ENCODE data around the gene FHOD1. TPM values are rescaled to one million over a fixed set of nuclear protein-coding genes. Genes with fewer than 3 reads are reported as not detected.

FHOD1 gene
- total and polyA plus RNA-seq, 2 of the 13 experiments (the other 11 are each of a cell fraction or from before 2014, with no cell fraction given): 20.0 to 20.8 TPM

DNA sequence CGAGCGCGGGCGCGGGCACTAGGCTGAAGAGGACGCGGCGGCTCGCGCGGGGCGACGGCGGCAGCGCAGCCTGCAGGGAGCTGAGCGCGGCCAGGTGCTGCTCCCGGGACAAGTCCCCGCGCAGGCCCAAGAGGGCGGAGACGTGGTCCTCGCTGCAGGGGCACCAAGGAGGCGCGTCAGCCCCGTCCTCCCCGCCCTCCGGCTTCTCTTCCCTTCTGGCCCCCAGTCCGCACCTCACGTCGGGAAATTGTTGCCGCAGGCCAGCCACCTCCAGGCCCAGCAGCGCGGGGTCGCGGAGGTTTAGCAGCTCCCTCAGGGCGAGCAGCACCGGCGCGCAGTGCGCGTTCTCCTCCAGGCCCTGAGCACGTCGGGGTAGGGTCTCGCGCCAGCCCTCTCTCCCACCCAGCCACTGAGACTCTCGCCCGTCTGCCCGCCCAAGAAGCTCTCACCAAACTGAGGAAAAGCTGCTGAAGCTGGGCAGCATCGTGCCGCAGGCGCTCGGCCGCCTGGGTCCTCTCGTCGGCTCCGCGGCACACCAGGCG lies 62.8 kb downstream of the FHOD1 start:
- 45% methylated on average over 20 of the region's 59 CpGs for WGBS (ENCODE audit: low lambda C conversion rate)
- Histone ChIP-seq H3K27me3 (ENCODE audit: control insufficient read depth in 1 of 2, insufficient read depth in 2 of 2, low read length in 2 of 2) (peaks cover 6 to 7% of the 10 kb centered on the region in 2 experiments; a peak in 2 of 5 replicates), H3K4me3 (replicated peaks in 1 of 3; ENCODE audit: insufficient read depth in 1 of 3, low read depth in 2 of 3, low read length in 3 of 3) (peak overlapping the region; percentile 72 to 98 (median 82)), H3K9me3 (ENCODE audit: low read length) (no peaks in the 10 kb centered on the region), H3K4me1 (ENCODE audit: insufficient read depth, low read length) (peaks cover 43% of the 10 kb centered on the region), H3K9ac (ENCODE audit: insufficient read depth, low read depth, low read length) (peak overlapping the region; percentile 93), H4K20me1 (ENCODE audit: insufficient read depth, low read length) (no peaks in the 10 kb centered on the region), H3K36me3 (replicated peaks in 1 of 2; ENCODE audit: control insufficient read depth in 1 of 2, insufficient read depth in 2 of 2, low read length in 2 of 2) (no peaks in the 10 kb centered on the region), H3K4me2 (ENCODE audit: low read depth, low read length) (peak overlapping the region; percentile 96), H3K27ac (ENCODE audit: extremely low read length, insufficient read depth, low read length) (peak overlapping the region; percentile 82), H3K79me2 (ENCODE audit: insufficient read depth, low read length) (no peaks in the 10 kb centered on the region), H2AFZ (ENCODE audit: low read length) (no peak overlapping the region)
- in situ Hi-C loops (cut with HindIII; ENCODE audit: extremely low pct_ligation_motif_present, low pct_unique_long_range_greater_than_20kb) (no loop called here), intact Hi-C loops (cut with micrococcal nuclease; ENCODE audit: unreplicated experiment) (no loop called here)
- BruUV-seq (replicated peaks): no TSS peak
- no peak for DNase-seq (ENCODE audit: low spot score)
- ChIA-PET CTCF (ENCODE audit: low intra/inter-chr PET ratio, low total read pairs) (interaction anchor here (0.8 to 2.7 kb wide), 6 partner anchors 10 to 229 kb away, joined by 3 to 28 read pairs (median 4); no protein-coding TSS in a partner anchor), POLR2A (interaction anchor here (1.0 to 2.8 kb wide), 9 partner anchors 11 to 166 kb away, joined by 4 to 18 read pairs (median 5); partner anchors contain the start of genes CBFB, FBXL8, FHOD1 and NOL3)
- peak; percentile 50 for ATAC-seq
- no peak for FAIRE-seq
- peak; percentile 97 for TF ChIP-seq ZNF446 (CRISPR knock-in tag; IDR thresholded peaks at IDR 0.05)
- peak; percentile 3; the same call in 1 of the 2 replicates for TF ChIP-seq ZNF691 (CRISPR knock-in tag; IDR thresholded peaks at IDR 0.05; ENCODE audit: borderline replicate concordance, low read depth)
- no peak for TF ChIP-seq REXO4 (CRISPR knock-in tag; IDR thresholded peaks at IDR 0.05; ENCODE audit: borderline replicate concordance)
- no peak for TF ChIP-seq NFRKB (IDR thresholded peaks at IDR 0.05)
- peak; percentile 12 for TF ChIP-seq ZSCAN21 (CRISPR knock-in tag; IDR thresholded peaks at IDR 0.05; ENCODE audit: borderline replicate concordance)
- TF ChIP-seq ARHGAP35 (CRISPR knock-in tag; IDR thresholded peaks at IDR 0.05; ENCODE audit: borderline replicate concordance): no peak
- no peak for TF ChIP-seq CBX5 (CRISPR knock-in tag; IDR thresholded peaks at IDR 0.05; ENCODE audit: borderline replicate concordance)
- TF ChIP-seq HOXA9 (CRISPR knock-in tag; IDR thresholded peaks at IDR 0.05; ENCODE audit: borderline replicate concordance): peak; percentile 14; the same call in 1 of the 2 replicates
- TF ChIP-seq ZNF629 (CRISPR knock-in tag; conservative IDR thresholded peaks at IDR 0.05): 0 out of 2 replicates have a peak, but pooled peaks have one; percentile 3
- TF ChIP-seq ERF (CRISPR knock-in tag; IDR thresholded peaks at IDR 0.05): no peak
- TF ChIP-seq TOPORS (CRISPR knock-in tag; IDR thresholded peaks at IDR 0.05): 0 out of 2 replicates have a peak, but pooled peaks have one; percentile 3
- peak; percentile 44; the same call in 1 of the 2 replicates for TF ChIP-seq ZNF724P (CRISPR knock-in tag; IDR thresholded peaks at IDR 0.05; ENCODE audit: borderline replicate concordance)
- peak; percentile 11; the same call in 1 of the 2 replicates for TF ChIP-seq MTERF4 (CRISPR knock-in tag; IDR thresholded peaks at IDR 0.05)
- TF ChIP-seq RAD21 (CRISPR knock-in tag; IDR thresholded peaks at IDR 0.05): 0 out of 2 replicates have a peak, but pooled peaks have one; percentile 10
- TF ChIP-seq, protein P1, sequence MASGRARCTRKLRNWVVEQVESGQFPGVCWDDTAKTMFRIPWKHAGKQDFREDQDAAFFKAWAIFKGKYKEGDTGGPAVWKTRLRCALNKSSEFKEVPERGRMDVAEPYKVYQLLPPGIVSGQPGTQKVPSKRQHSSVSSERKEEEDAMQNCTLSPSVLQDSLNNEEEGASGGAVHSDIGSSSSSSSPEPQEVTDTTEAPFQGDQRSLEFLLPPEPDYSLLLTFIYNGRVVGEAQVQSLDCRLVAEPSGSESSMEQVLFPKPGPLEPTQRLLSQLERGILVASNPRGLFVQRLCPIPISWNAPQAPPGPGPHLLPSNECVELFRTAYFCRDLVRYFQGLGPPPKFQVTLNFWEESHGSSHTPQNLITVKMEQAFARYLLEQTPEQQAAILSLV (CRISPR knock-in tag; IDR thresholded peaks at IDR 0.05; ENCODE audit: borderline replicate concordance): 0 out of 2 replicates have a peak, but pooled peaks have one; percentile 5
- TF ChIP-seq ZNF678 (CRISPR knock-in tag; IDR thresholded peaks at IDR 0.05): no peak
- TF ChIP-seq ZNF816 (CRISPR knock-in tag; IDR thresholded peaks at IDR 0.05; ENCODE audit: borderline replicate concordance): no peak; the same call in 1 of the 2 replicates
- TF ChIP-seq ZNF746 (CRISPR knock-in tag; IDR thresholded peaks at IDR 0.05): 0 out of 2 replicates have a peak, but pooled peaks have one; percentile 2
- no peak for TF ChIP-seq NR2F6 (IDR thresholded peaks at IDR 0.05)
- no peak for TF ChIP-seq NR2F6 (CRISPR knock-in tag; IDR thresholded peaks at IDR 0.05)
- TF ChIP-seq HES4 (CRISPR knock-in tag; IDR thresholded peaks at IDR 0.05; ENCODE audit: borderline replicate concordance): peak; percentile 86; the same call in 1 of the 2 replicates
